GM18868 (cell line): Measurements from ENCODE around the gene PMVK.

Experiments
- ATAC-seq: cut with Tn5 transposase; IDR thresholded peaks from one replicate; pipeline ENCODE4 v1.9.1; 2021; ENCODE audit warnings: mild to moderate bottlenecking, moderate library complexity; ENCODE audit not compliant: unreplicated experiment

Gene PMVK

GRCh38 chr1:154881820-154882535 lies 54.5 kb downstream of the PMVK start:
- no peak for ATAC-seq

- ATAC-seq, result no peak
Observed at GRCh38 chr1:154880671-154881070, 55.8 kb downstream of the PMVK start.

GRCh38 chr1:154879038-154879421 lies 57.5 kb downstream of the PMVK start:
- no peak for ATAC-seq

GRCh38 chr1:154878371-154879037 lies 58.0 kb downstream of the PMVK start:
- ATAC-seq, result no peak

DNA sequence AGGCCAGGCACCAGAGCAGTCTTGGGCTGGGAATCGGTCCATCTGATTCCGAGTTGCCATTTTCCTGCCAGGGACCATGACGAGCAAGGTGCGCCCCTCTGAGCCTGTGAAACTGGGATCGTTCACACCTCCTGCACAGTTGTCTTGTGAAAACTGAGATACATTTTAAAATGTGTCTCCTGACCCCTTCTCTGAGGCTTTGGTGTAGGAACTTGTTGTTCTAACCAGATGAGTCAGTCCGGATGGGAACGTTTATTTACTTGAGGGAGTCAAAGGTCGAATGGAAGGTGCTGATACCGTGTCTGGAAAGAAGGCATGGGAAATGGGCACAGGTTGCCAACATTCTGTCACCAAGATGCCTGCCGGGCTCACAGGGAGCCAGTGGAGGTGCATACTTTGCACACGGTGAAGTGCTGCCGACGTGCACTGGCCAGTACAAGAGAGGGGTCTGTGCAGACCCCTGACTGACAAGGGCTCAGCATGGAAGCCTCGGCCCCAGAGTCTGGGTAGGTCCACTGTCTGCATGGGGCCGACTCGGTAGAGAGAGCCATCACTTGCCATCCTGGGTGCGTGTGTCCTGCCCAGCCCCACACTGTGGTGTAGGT lies 59.0 kb downstream of the PMVK start:
- no peak for ATAC-seq

DNA sequence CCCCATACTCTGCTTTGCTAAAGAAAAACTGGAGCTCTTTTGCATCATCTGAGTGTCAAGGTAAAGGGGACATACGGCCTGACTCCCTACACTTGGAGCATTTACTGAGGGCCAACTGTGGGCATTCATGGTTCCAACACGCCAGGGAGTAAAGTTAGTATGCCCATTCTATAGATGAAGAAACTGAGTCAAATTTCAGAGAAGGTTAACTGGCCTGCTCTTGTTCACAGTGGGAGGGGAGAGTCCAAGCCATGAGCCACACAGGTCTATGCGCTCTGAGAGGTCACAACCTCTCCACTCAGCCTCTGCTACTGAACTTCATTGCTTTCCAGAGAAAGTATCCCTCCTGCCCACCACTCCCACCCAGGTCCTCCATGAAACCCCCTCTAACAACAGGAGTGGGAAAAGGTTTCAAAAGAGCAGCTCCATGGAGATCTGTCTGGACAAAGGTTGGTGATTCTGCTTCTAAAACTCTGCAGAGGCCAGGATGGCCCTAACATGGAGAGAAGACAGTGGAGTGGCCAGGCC lies 59.6 kb downstream of the PMVK start:
- ATAC-seq, result no peak
